Measurements from ENCODE around the gene NAALAD2.

GRCh38 chr11:90204407-90204806 is 69.9 kb downstream of the NAALAD2 start:
- TF ChIP-seq CTCF (IDR thresholded peaks at IDR 0.05; ENCODE audit: low read length) (no peak), EZH2 (optimal IDR thresholded peaks at IDR 0.05; ENCODE audit: low read depth, low read length) (no peak)

All from MM.1S (cell line).